GM12865 (cell line): ENCODE measurements around the gene BBS9.

Source experiments
- DNase-seq: peaks from one replicate; pipeline ENCODE4 v3.0.0; 2010; ENCODE audit warnings: low read depth
- H3K4me3 ChIP-seq: 2 replicates; pipeline ENCODE4 v1.5.1; 2011; ENCODE audit warnings: mild to moderate bottlenecking, low read depth, low read length, control low read depth
- TF ChIP-seq, protein P1 (sequence below): IDR thresholded peaks from 2 replicates; pipeline ENCODE4 v1.5.1; 2011; ENCODE audit warnings: low read length, control low read depth, low read depth, inconsistent platforms; ENCODE audit not compliant: insufficient read depth; ENCODE audit errors: missing control alignments

The BBS9 gene

DNA sequence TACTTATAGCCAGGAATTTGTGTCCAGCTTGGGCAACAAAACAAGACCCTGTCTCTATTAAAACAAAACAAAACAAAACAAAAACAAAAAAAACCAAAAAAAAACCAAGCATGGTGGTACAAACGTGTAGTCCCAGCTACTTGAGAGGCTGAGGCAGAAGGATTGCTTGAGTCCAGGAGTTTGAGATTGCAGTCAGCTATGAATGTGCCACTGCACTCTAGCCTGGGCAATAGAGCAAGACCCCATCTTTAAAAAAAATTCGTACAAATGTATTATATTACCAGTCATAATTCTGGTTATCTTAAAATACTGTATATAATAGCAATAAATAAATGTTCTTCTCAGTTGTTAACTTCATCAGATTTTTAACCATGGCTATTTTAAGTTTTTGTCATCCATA lies 2.3 kb upstream of the BBS9 start:
- TF ChIP-seq, protein P1, sequence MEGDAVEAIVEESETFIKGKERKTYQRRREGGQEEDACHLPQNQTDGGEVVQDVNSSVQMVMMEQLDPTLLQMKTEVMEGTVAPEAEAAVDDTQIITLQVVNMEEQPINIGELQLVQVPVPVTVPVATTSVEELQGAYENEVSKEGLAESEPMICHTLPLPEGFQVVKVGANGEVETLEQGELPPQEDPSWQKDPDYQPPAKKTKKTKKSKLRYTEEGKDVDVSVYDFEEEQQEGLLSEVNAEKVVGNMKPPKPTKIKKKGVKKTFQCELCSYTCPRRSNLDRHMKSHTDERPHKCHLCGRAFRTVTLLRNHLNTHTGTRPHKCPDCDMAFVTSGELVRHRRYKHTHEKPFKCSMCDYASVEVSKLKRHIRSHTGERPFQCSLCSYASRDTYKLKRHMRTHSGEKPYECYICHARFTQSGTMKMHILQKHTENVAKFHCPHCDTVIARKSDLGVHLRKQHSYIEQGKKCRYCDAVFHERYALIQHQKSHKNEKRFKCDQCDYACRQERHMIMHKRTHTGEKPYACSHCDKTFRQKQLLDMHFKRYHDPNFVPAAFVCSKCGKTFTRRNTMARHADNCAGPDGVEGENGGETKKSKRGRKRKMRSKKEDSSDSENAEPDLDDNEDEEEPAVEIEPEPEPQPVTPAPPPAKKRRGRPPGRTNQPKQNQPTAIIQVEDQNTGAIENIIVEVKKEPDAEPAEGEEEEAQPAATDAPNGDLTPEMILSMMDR = no peak
- H3K4me3 ChIP-seq = no peak overlapping the region
- no peak for DNase-seq

DNA sequence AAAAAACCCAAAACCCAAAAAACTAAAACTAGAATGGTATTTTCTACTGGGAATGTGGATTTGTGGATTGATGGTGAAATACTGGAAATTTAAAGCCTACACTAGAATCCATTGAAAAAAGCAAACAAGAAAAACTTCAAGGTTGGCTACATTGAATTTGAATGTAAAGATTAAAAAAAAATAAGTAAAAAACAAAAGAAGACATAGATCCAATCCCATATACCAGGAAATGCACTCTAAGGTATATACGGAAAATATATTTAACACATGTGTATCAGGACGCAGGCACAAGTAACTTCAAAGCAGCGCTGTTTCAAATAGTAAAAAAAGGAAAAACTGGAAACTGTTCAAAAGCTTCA lies 754 bp upstream of the BBS9 start:
- H3K4me3 ChIP-seq = peak overlapping the region; percentile 78
- no peak for DNase-seq
- TF ChIP-seq, protein P1 = no peak

DNA sequence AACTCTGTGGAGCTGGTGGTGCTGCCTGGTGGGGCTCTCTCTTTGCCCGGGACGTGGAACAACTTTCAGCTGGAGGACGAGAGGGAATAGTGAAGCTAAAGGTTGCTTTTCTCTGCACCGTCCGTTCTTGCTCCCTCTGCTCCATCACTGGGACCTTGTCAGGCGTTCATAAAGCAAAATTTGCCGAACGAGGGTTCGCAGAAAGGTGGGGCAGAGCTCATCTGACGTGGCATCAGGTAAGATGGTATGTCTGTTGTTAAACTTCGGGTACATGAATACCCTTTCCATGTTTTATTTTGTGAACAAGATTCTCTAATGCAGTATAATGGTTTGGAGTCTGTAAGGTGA lies 416 bp downstream of the BBS9 start:
- peak; percentile 8 for DNase-seq
- TF ChIP-seq, protein P1 = no peak
- peak overlapping the region; percentile 78 for H3K4me3 ChIP-seq

DNA sequence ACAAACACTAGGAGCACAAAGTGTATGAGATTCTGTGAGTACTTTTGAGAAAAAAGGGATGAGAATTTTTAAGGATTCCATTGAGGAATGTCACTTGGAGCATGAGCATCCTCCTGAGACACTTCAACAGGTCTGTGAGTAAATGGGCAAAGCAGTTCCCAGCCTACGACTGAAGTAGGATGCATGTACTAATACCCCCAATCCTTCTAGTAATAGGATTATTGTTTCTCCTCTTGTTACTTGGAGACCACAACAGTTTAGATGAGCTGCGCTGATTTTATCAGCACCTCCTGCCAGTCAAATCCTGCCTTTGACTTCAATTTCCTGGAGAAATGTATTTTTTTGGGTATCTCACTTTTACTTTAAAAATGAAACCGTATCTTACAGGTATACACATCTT lies 820 bp downstream of the BBS9 start:
- TF ChIP-seq, protein P1 = no peak
- no peak for DNase-seq
- peak overlapping the region; percentile 78 for H3K4me3 ChIP-seq

DNA sequence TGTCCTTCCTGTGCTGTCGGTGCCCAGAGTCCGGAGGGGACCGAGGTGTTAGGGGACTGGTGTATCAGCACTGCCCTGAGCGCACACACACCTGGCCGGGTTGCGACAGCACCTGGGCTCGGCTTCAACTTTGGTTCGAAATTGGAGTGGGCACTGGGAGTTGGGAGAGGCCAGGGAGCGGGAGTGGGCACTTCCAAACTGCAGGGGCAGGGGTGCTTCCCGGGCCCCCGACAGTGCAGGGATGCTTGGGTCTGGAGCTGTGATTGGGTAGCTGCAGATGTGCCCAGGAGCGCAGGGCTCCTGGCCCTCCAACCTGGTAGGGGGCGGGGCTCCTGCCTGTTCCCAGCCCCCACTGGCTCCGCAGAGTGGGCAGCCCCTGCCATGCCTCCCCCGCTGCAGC lies 7.7 kb downstream of the BBS9 start:
- no peak for DNase-seq
- TF ChIP-seq, protein P1 = no peak
- no peak overlapping the region for H3K4me3 ChIP-seq

DNA sequence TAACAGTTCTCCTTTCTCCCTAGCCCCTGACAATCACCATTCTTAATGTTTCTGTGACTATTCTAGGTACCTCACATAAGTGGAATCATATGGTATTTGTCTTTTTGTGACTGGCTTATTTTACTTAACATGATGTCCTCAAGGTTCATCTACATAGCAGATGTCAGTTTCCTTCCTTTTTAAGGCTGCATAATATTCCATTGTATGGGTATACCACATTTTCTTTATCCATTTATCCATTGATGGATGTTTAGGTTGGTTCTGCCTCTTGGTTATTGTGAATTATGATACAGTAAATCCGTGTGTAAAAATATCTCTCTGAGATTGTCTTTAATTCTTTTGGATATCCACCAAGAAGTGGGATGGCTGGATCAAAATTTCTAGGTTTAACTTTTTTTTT lies 13.2 kb downstream of the BBS9 start:
- TF ChIP-seq, protein P1 = no peak
- no peak for DNase-seq
- no peak overlapping the region for H3K4me3 ChIP-seq

DNA sequence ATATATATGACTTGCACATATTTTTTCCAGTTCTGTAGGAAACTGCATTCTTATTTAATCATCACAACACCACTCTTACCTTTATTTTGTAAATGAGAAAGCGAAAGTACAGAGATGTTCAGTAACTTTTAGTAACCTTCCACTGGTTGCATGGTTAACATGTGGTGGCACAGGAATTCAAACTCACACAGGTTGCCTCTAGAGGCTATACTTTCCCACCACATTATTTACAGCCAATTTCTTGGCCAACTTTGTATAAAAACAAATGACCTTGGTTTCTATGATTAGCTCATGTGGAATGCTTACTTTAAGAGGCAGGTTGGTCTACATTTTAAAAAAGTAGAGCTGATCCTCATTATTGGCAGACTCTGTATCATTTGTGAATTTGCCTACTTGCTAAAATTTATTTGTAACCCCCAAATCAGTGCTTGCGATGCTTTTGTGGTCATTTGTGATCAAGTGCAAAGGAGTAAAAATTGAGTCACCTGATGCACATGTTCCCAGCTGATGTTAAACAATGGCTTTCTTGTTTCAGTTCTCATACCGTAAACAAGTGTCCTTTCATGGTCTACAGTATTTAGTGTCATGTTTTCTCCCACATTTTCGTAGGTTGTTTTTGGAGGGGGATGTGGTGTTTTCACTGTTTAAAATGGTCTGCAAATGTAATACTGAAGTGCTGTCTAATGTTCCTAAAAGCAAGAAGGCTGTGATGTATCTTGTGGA lies 14.8 kb downstream of the BBS9 start:
- TF ChIP-seq, protein P1 = no peak
- peak; percentile 10 for DNase-seq
- no peak overlapping the region for H3K4me3 ChIP-seq
